PC-3 (cell line): ENCODE data around the gene DSCAM.

Experiments used
- CTCF ChIP-seq: fragments of 300-600 bp; sonication (generic); conservative IDR thresholded peaks from 2 replicates; pipeline ENCODE4 v1.5.1; 2017; ENCODE audit warnings: antibody characterized with exemption, low read depth, mild to moderate bottlenecking, low read length
- EZH2 ChIP-seq: fragments of 300-600 bp; sonication (generic); IDR thresholded peaks from one replicate; pipeline ENCODE4 v1.6.1; 2017; ENCODE audit warnings: antibody characterized with exemption, mild to moderate bottlenecking, low read length; ENCODE audit not compliant: unreplicated experiment
- EZH2phosphoT487 ChIP-seq: fragments of 300-600 bp; sonication (generic); IDR thresholded peaks from 2 replicates; pipeline ENCODE4 v1.6.1; 2018; ENCODE audit warnings: mild to moderate bottlenecking, antibody characterized with exemption, low read length, borderline replicate concordance

GRCh38 chr21:40852563-40852962 lies 5.6 kb upstream of the DSCAM start:
- TF ChIP-seq CTCF = no peak
- no peak for TF ChIP-seq EZH2
- no peak for TF ChIP-seq EZH2phosphoT487
